ENCODE results near the gene PLS1.
"Not testable (repeated sequence)": the region's sequence is repeated elsewhere in the genome, so short reads cannot be mapped to it uniquely, and the experiment has no call there.

PLS1 gene

DNA sequence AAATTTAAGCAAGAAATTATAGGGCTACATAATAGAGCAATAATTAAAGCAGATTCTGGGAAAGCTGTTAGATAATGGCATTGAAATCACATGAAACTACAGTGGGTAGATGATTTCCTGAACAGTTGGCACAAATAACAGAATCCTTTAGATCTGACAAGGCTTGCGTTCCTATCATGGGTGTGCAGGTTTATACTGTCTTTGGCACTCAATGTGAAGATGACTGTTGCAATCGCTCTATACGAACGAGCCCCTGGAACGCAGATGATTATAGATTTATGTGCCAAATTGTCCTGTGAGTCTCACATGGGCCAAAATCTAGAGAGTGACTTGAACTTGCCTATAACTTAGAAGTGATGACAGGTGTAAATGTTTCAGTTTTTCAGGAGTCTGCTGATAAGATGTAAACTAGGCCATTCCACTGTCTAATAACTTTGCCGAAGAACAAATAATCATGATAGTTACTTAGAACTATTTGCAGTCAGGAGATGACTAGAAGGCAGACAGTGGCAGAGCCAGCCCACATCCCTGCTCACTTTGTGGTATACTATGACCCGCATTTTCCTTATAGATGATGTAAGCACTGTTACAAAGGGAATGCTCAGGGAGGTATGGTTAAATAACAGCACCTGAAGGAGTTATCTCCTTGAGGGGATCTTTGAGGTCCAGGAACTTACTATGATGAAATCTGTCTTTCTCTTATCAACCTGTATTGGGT lies 97.1 kb downstream of the PLS1 start:
- DNase-seq (ENCODE audit: low spot score): no peak

DNA sequence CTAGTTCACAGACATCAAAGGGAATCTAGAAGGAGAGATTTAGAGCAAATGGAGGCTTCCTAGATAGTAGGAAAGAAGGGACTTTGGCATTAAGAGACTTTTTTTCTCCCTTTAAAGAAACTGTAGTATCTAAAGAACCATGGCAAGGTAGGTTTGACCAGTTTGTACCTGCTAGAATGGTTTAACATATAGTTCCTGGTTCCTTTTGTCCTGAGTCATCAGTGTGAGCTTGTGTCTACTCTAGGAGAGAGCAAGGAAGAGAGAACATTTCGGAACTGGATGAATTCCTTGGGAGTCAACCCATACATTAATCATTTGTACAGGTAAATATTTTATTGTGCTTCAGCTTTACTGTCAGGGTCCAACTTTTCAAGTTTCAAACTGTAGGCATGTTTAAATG lies 98.0 kb downstream of the PLS1 start:
- DNase-seq (ENCODE audit: low spot score): no peak

GRCh38 chr3:142705198-142705597 lies 109.0 kb downstream of the PLS1 start:
- no peak for DNase-seq (ENCODE audit: low spot score)

DNA sequence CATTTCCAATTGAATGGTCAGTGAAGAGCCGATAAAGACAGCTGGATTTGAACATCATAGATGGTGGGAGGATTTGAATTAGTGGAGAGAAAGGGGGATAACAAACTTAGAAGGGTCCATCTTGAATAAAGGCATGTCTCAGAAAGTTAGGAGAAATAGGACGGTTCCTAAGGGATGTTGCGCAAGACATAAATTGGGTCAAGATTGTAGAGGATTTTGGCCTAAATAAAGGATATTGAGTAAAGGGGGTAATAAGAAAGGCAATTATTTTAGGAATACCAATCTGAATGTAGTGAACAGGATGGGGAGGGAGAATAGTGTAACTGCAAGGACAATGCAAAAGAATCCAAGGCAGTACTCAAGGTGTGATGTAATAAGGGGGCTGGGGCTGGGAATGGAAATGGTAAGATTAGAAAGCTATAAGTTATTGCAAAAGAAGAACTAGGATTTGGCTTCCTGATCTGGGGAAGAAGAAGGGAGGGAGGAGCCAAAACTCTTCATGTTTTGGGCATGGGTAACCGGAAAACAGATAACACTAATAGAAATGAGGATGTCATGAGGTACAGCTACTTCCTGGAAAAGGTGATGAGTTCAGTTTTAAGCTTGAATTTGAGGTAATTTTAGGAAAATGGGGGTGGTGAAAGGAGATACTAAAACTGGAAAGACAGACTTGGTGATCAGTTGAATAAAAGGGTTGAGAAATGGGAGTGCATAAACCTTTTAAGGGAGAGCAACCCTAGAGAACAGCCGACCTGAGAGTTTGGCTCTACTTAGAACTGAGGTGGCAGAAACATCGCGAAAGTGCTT lies 110.3 kb downstream of the PLS1 start:
- DNase-seq (ENCODE audit: low spot score): no peak

- DNase-seq (ENCODE audit: low spot score): no peak
Observed at GRCh38 chr3:142709207-142709606, 113.0 kb downstream of the PLS1 start.

DNA sequence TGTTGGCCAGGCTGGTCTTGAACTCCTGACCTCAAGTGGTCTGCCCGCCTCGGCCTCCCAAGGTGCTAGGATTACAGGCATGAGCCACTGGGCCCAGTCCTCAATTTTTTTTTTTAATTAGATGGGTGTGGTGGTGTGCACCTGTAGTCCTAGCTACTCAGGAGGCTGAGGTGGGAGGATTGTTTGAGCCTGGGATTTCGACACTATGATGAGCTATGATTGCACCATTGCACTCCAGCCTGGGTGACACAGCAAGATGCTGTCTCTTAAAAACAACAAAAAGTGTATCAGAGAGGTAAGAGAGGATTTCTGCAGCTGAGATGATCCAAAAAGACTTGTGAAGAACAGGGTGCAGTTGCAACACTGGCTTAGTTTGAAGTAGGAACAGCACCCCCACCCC lies 118.7 kb downstream of the PLS1 start:
- DNase-seq (ENCODE audit: low spot score): not testable (repeated sequence)

DNA sequence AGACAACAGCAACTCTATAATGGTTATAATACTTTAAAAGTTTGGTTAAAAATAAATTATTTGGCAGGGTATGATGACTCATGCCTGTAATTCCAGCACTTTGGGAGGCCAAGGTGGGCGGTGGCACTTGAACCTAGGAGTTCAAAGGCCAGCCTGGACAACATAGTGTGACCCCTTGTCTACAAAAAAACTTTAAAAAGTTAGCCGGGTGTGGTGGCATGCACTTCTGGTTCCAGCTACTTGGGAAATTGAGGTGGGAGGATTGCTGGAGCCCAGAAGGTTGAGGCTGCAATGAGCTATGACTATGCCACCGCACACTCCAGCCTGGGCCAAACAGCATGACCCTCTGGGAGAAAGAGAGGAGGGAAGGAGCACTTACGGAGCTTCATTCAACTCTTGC lies 119.9 kb downstream of the PLS1 start:
- DNase-seq (ENCODE audit: low spot score): no peak

GRCh38 chr3:142723665-142723967 lies 127.4 kb downstream of the PLS1 start:
- DNase-seq (ENCODE audit: low spot score): no peak

DNA sequence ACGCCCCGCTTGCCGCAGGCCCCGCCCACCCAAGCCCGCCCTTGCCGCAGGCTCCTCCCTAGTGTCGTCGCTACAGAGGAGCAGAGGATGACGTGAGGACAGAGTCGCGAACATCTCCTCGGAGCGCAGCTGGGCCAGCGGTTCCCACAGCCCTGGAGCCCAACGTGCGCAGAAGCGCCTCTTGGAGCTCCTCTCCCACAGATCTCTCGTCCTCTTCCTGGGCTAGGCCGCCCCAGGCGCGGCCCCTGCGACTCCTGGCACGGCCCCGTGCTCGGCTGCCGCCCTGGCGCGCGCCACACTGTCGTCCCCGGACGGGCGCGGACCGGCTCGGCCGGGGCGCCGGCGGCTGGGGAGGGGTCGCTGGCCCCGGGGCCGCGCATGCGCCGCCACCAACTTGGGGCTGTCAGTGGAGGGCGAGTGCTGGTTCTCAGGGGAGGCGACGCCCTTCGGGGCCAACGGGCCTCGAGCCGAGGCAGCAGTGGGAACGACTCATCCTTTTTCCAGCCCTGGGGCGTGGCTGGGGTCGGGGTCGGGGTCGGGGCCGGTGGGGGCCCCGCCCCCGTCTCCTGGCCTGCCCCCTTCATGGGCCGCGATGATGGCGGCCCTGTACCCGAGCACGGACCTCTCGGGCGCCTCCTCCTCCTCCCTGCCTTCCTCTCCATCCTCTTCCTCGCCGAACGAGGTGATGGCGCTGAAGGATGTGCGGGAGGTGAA lies 127.9 kb downstream of the PLS1 start, which contains the start of gene TRPC1:
Gene TRPC1, plus strand, starts transcription at position 67 of the 714 bp plus-strand sequence. Its CDS starts 526 bp downstream, at position 593.
- peak; percentile 59 for DNase-seq (ENCODE audit: low spot score)

- peak; percentile 26 for DNase-seq (ENCODE audit: low spot score)
Observed at GRCh38 chr3:142724682-142725356, 128.6 kb downstream of the PLS1 start.

DNA sequence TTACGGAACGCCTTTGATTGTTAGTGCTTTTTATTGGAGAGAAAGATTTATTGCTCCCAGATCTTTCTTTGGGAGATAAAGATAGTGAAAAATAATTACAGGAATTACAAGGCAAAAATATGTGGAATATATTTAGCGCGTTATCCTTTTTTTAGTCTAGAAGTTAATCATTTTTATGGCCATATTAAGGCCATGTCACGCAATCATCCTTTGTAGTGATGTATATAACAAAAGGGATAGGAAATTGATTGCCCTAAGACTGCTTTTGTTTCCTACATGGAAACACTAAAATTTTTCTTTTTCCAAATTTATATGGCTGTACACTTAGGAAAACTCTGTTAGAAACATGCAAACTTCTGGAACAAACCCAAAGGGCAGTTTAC lies 129.2 kb downstream of the PLS1 start:
- no peak for DNase-seq (ENCODE audit: low spot score)

GRCh38 chr3:142726017-142726416 lies 129.8 kb downstream of the PLS1 start:
- no peak for DNase-seq (ENCODE audit: low spot score)

DNA sequence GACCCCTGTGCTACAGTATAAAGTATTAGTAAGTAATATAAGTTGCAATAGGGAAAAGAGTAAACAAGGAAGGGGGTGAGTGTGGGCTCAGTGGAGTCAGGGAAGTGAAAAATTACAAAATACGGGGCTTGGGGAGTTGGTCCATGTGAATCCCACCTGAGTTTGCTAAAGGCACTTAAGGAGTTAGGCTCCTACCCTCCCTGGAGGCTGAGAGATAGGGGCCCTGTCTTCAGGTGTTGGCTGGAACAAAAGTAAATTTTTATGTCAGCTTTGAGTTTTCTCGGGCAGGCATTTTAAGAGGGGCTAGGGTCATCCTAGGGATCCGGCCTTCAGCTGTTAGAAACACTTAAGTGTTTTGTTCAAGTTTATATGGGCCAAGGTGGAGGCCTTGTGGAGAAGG lies 135.9 kb downstream of the PLS1 start:
- no peak for DNase-seq (ENCODE audit: low spot score)

DNA sequence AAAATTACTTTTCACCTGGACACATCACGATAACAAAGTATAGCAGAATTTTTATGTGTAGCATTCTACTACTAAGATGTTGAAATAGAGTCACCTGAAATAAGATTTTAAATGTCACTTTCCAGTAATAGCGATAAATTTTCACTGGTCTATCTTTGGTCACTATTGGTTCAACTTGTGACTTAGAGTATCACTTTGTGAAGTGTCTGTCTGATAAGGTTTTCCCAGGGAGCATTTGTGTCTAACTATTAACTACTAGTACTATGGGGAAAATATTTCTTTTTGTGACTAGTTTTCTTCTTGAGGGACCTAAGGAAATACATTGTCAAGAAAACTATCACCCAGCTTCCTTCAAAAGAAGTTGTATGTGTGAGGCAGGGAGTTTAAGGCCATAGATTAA lies 138.6 kb downstream of the PLS1 start:
- DNase-seq (ENCODE audit: low spot score): no peak

DNA sequence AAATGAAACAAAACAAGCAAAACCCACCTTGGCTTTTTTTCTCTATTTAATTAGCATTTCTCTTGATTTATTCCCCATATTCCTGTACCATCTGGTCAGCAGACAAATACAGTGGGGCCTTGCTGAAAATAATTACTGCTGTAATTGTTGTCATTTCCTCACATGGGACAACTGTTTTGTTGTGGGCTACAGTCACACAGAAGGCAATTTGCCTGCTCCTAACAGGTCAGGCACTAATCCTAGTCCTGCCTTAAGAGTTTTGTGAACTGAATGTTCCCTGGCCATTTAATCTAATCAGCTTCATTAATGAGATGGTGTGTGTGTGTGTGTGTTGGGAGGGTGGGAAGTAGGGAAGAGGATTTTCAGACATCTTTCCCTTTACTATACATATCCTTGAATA lies 139.3 kb downstream of the PLS1 start:
- DNase-seq (ENCODE audit: low spot score): no peak

DNA sequence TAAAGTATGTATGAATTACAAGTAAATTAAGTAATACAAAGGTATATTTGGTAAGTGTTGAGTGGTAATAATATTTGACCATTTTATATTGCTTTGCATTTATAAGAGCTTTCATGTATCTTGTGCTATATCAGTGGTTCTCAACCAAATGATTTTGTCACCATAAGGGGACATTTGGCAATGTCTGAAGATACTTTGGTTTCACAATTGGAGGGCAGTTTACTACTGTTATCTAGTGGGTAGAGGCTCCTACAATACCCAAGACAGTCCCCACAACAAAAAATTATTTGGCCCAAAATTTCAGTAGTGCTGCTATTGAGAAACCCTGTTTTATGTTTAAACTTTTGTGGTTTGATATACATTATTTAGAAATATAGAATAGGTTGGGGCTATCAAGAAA lies 142.2 kb downstream of the PLS1 start:
- no peak for DNase-seq (ENCODE audit: low spot score)

GRCh38 chr3:142746646-142747045 lies 150.5 kb downstream of the PLS1 start:
- DNase-seq (ENCODE audit: low spot score): no peak

- DNase-seq (ENCODE audit: low spot score): not testable (repeated sequence)
Observed at GRCh38 chr3:142750531-142750930, 154.3 kb downstream of the PLS1 start.

GRCh38 chr3:142752605-142753004 lies 156.4 kb downstream of the PLS1 start:
- DNase-seq (ENCODE audit: low spot score): not testable (repeated sequence)

DNA sequence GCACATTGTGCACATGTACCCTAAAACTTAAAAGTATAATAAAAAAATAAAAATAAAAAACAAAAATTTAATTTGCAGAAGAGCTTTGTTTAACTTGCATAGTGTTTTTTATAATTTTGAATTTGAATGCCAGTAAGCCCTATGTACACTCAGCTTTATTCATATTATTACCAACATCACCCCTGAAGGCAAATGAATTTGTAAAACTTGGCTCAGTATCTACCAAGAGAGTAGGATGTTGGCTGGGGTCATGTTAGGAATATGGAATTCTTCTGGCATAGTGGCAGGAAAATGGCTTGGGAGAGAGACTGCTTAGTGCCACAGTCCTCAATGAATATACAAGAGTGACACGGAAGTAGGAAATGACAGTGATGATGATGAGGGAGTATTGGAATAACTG lies 158.3 kb downstream of the PLS1 start:
- no peak for DNase-seq (ENCODE audit: low spot score)

Measured in kidney capillary endothelial cell (primary cell).